ENCODE data around the gene DERA. TPM values are rescaled to one million over a fixed set of nuclear protein-coding genes. Genes with fewer than 3 reads are reported as not detected.

Gene DERA
- total and polyA plus RNA-seq, 2 of the 13 experiments (the other 11 are each of a cell fraction or from before 2014, with no cell fraction given) = 24.0 to 51.3 TPM

DNA sequence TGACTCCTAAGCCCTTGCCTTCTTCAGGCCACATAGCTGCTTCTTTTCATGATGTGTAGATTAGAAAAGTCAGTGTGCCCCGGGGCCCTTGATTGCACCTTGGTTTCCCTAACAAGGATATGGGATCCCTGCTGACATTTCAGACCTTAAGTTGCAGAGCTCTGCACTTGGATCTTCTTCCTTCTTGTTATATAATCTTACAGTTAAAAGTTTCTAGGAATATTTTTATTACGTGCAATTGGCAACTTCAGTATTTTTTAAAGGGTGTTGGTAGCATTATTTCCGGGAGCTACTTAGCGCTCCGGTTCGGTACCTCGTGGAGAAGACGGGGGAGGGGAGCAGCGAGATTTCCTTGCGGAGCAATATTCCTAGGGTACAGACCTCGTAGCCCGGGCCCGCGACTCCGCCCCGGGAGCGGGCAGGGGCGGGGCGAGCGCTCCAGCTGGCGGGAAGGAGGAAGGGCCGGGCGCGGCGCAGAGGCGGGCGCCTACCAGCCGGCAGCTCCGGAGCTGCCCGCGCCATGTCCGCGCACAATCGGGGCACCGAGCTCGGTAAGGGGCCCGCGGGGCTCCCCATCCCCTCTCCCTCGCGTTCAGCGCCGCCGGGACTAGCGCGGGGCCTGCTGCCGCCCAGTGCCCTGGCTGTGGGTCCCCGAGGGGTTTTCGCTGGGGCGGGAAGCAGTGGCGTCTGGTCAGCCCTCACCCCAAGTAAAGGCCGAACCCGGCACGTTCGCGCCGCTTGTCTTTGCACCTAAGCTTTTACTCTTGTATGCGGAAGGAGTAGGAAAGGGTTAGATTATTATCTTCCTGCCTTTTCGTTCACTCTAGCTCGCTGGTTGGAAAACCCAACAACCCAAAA is at the start of gene DERA (continued):
- TF ChIP-seq LBX2 (CRISPR knock-in tag; IDR thresholded peaks at IDR 0.05; ENCODE audit: borderline replicate concordance) (no peak), ZNF549 (CRISPR knock-in tag; IDR thresholded peaks at IDR 0.05) (no peak), HCFC1 (IDR thresholded peaks at IDR 0.05; ENCODE audit: low read depth, low read length) (no peak), ZNF451 (CRISPR knock-in tag; IDR thresholded peaks at IDR 0.05) (no peak; the same call in 1 of the 2 replicates), ZNF12 (CRISPR knock-in tag; IDR thresholded peaks at IDR 0.05) (no peak), RCOR2 (CRISPR knock-in tag; IDR thresholded peaks at IDR 0.05) (0 out of 2 replicates have a peak, but pooled peaks have one; percentile 20), ESRRA (CRISPR knock-in tag; IDR thresholded peaks at IDR 0.05; ENCODE audit: low read depth) (no peak), MXI1 (IDR thresholded peaks at IDR 0.05; ENCODE audit: borderline replicate concordance, low read depth, low read length) (peak; percentile 57; the same call in 1 of the 3 replicates), SMAD1 (CRISPR knock-in tag; IDR thresholded peaks at IDR 0.05; ENCODE audit: borderline replicate concordance, low read depth) (no peak), ZNF33A (CRISPR knock-in tag; IDR thresholded peaks at IDR 0.05; ENCODE audit: borderline replicate concordance) (no peak), ZIK1 (CRISPR knock-in tag; IDR thresholded peaks at IDR 0.05; ENCODE audit: borderline replicate concordance, low read depth) (peak; percentile 54; the same call in 1 of the 2 replicates), RORA (CRISPR knock-in tag; IDR thresholded peaks at IDR 0.05) (no peak), ZNF558 (CRISPR knock-in tag; IDR thresholded peaks at IDR 0.05; ENCODE audit: borderline replicate concordance) (no peak), DBP (CRISPR knock-in tag; IDR thresholded peaks at IDR 0.05; ENCODE audit: not compliant biosample characterization) (no peak), RFX1 (IDR thresholded peaks at IDR 0.05) (no peak), ZBTB20 (CRISPR knock-in tag; IDR thresholded peaks at IDR 0.05; ENCODE audit: borderline replicate concordance, low read depth) (no peak), TBX3 (IDR thresholded peaks at IDR 0.05; ENCODE audit: borderline replicate concordance) (no peak), ASH2L (IDR thresholded peaks at IDR 0.05; ENCODE audit: insufficient read length, low read depth, low read length) (peak; percentile 76), ZNF44 (CRISPR knock-in tag; IDR thresholded peaks at IDR 0.05) (no peak), ZNF460 (CRISPR knock-in tag; IDR thresholded peaks at IDR 0.05; ENCODE audit: borderline replicate concordance) (no peak), FOXK2 (IDR thresholded peaks at IDR 0.05) (no peak), CBX1 (IDR thresholded peaks at IDR 0.05; ENCODE audit: low read depth) (no peak), PPARG (CRISPR knock-in tag; conservative IDR thresholded peaks at IDR 0.05) (no peak)
- TF ChIP-seq, protein P1, sequence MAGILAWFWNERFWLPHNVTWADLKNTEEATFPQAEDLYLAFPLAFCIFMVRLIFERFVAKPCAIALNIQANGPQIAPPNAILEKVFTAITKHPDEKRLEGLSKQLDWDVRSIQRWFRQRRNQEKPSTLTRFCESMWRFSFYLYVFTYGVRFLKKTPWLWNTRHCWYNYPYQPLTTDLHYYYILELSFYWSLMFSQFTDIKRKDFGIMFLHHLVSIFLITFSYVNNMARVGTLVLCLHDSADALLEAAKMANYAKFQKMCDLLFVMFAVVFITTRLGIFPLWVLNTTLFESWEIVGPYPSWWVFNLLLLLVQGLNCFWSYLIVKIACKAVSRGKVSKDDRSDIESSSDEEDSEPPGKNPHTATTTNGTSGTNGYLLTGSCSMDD (CRISPR knock-in tag; IDR thresholded peaks at IDR 0.05) = no peak
- TF ChIP-seq, protein P2, sequence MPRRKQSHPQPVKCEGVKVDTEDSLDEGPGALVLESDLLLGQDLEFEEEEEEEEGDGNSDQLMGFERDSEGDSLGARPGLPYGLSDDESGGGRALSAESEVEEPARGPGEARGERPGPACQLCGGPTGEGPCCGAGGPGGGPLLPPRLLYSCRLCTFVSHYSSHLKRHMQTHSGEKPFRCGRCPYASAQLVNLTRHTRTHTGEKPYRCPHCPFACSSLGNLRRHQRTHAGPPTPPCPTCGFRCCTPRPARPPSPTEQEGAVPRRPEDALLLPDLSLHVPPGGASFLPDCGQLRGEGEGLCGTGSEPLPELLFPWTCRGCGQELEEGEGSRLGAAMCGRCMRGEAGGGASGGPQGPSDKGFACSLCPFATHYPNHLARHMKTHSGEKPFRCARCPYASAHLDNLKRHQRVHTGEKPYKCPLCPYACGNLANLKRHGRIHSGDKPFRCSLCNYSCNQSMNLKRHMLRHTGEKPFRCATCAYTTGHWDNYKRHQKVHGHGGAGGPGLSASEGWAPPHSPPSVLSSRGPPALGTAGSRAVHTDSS (CRISPR knock-in tag; conservative IDR thresholded peaks at IDR 0.05) = no peak
- TF ChIP-seq, protein P3, sequence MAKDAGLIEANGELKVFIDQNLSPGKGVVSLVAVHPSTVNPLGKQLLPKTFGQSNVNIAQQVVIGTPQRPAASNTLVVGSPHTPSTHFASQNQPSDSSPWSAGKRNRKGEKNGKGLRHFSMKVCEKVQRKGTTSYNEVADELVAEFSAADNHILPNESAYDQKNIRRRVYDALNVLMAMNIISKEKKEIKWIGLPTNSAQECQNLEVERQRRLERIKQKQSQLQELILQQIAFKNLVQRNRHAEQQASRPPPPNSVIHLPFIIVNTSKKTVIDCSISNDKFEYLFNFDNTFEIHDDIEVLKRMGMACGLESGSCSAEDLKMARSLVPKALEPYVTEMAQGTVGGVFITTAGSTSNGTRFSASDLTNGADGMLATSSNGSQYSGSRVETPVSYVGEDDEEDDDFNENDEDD (CRISPR knock-in tag; IDR thresholded peaks at IDR 0.05; ENCODE audit: borderline replicate concordance) = peak; percentile 76; the same call in 1 of the 2 replicates

Measured in HepG2 (cell line).